Neural crest cell (in vitro differentiated cells): Measurements from ENCODE around the gene CAPN3. TPM values are rescaled to one million over a fixed set of nuclear protein-coding genes. Genes with fewer than 3 reads are reported as not detected.

Experiments used
- DNase-seq: peaks from one replicate; pipeline ENCODE4 v3.0.0; 2021; ENCODE audit warnings: low read depth, mixed read lengths, low spot score
- H3K27ac Mint-ChIP-seq: one replicate; pipeline ENCODE4 v1.8.0; 2021; ENCODE audit warnings: mild to moderate bottlenecking, mixed read lengths; ENCODE audit not compliant: unreplicated experiment
- H3K27me3 Mint-ChIP-seq: 2 replicates; pipeline ENCODE4 v1.8.0; 2021; ENCODE audit warnings: low read depth, mild to moderate bottlenecking, mixed read lengths
- H3K36me3 Mint-ChIP-seq: 2 replicates; pipeline ENCODE4 v1.8.0; 2021; ENCODE audit warnings: low read depth, mild to moderate bottlenecking, mixed read lengths
- H3K4me1 Mint-ChIP-seq: 2 replicates; pipeline ENCODE4 v1.8.0; 2021; ENCODE audit warnings: mixed read lengths
- H3K4me3 Mint-ChIP-seq: one replicate; pipeline ENCODE4 v1.8.0; 2021; ENCODE audit warnings: mild to moderate bottlenecking, mixed read lengths
- H3K9me3 Mint-ChIP-seq: 2 replicates; pipeline ENCODE4 v1.8.0; 2021; ENCODE audit warnings: mixed read lengths
- total RNA-seq: library from RNA; stranded (reverse); gene quantifications from 2 replicates; pipeline ENCODE4 v1.2.1, GENCODE V29; 2021
- TF ChIP-seq, protein P1 (sequence below): fragments of 200-600 bp; sonication (generic); conservative IDR thresholded peaks from 2 replicates; pipeline ENCODE4 v1.5.0; 2021; ENCODE audit warnings: antibody characterized with exemption, mild to moderate bottlenecking

Gene CAPN3
- total RNA-seq, 1 donor from 2014 or later: 2.7 TPM

GRCh38 chr15:42405863-42406482 lies 46.7 kb downstream of the CAPN3 start:
- Mint-ChIP-seq H3K4me1 (peaks cover 14% of the 10 kb centered on the region), H3K27me3 (no peaks in the 10 kb centered on the region), H3K9me3 (no peaks in the 10 kb centered on the region), H3K4me3 (no peak overlapping the region), H3K36me3 (peaks cover 3% of the 10 kb centered on the region), H3K27ac (no peak overlapping the region)
- TF ChIP-seq, protein P1, sequence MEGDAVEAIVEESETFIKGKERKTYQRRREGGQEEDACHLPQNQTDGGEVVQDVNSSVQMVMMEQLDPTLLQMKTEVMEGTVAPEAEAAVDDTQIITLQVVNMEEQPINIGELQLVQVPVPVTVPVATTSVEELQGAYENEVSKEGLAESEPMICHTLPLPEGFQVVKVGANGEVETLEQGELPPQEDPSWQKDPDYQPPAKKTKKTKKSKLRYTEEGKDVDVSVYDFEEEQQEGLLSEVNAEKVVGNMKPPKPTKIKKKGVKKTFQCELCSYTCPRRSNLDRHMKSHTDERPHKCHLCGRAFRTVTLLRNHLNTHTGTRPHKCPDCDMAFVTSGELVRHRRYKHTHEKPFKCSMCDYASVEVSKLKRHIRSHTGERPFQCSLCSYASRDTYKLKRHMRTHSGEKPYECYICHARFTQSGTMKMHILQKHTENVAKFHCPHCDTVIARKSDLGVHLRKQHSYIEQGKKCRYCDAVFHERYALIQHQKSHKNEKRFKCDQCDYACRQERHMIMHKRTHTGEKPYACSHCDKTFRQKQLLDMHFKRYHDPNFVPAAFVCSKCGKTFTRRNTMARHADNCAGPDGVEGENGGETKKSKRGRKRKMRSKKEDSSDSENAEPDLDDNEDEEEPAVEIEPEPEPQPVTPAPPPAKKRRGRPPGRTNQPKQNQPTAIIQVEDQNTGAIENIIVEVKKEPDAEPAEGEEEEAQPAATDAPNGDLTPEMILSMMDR: no peak
- DNase-seq: no peak

DNA sequence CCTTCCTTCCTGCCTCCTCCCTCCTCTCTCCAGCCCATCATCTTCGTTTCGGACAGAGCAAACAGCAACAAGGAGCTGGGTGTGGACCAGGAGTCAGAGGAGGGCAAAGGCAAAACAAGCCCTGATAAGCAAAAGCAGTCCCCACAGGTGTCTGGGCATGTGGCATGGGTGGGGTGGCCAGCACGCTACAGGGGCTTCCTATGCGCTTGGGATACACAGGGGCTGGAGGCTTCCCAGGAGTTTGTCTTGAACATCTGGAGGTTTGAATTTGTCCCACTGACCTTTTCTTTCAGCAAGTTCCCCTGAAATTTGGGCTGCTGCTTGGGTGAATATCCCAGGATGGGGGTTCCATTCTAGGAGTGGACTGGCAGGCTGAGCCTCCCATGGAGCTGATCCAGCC lies 48.9 kb downstream of the CAPN3 start:
- Mint-ChIP-seq H3K9me3 (no peaks in the 10 kb centered on the region), H3K27me3 (no peaks in the 10 kb centered on the region), H3K36me3 (peaks cover 10% of the 10 kb centered on the region), H3K4me3 (no peak overlapping the region), H3K4me1 (peaks cover 14% of the 10 kb centered on the region), H3K27ac (peak overlapping the region; percentile 75)
- no peak for DNase-seq
- TF ChIP-seq, protein P1: no peak

GRCh38 chr15:42409011-42409410 lies 49.7 kb downstream of the CAPN3 start:
- Mint-ChIP-seq H3K27me3 (no peaks in the 10 kb centered on the region), H3K36me3 (peaks cover 10% of the 10 kb centered on the region), H3K4me1 (peaks cover 9% of the 10 kb centered on the region), H3K9me3 (no peaks in the 10 kb centered on the region), H3K4me3 (no peak overlapping the region), H3K27ac (peak overlapping the region; percentile 62)
- no peak for DNase-seq
- TF ChIP-seq, protein P1: no peak

- Mint-ChIP-seq H3K4me3 (no peak overlapping the region), H3K4me1 (no peaks in the 10 kb centered on the region)
- TF ChIP-seq, protein P1: no peak
These were observed 52.6 kb downstream of the CAPN3 start for GRCh38 chr15:42411884-42412283.

GRCh38 chr15:42413920-42414319 lies 54.6 kb downstream of the CAPN3 start:
- no peaks in the 10 kb centered on the region for H3K4me1 Mint-ChIP-seq
- DNase-seq: no peak
- H3K27me3 Mint-ChIP-seq: no peaks in the 10 kb centered on the region
- H3K36me3 Mint-ChIP-seq: peaks cover 18% of the 10 kb centered on the region
- no peaks in the 10 kb centered on the region for H3K9me3 Mint-ChIP-seq
- no peak overlapping the region for H3K4me3 Mint-ChIP-seq
- TF ChIP-seq, protein P1: no peak
- no peak overlapping the region for H3K27ac Mint-ChIP-seq

More at GRCh38 chr15:42411884-42412283, 52.6 kb downstream of the CAPN3 start:
- DNase-seq: no peak
- Mint-ChIP-seq H3K36me3 (peaks cover 10% of the 10 kb centered on the region), H3K27ac (no peak overlapping the region), H3K9me3 (no peaks in the 10 kb centered on the region), H3K27me3 (no peaks in the 10 kb centered on the region)
